ENCODE results near the gene P2RX1. TPM values are rescaled to one million over a fixed set of nuclear protein-coding genes. Genes with fewer than 3 reads are reported as not detected.

Gene P2RX1
- total RNA-seq, 1 donor from 2014 or later = not detected

- peaks cover 12% of the 10 kb centered on the region for H3K36me3 Mint-ChIP-seq (ENCODE audit: low read depth, unreplicated experiment)
- DNase-seq (ENCODE audit: low spot score) = no peak
- peaks cover 10% of the 10 kb centered on the region for H3K27me3 Mint-ChIP-seq (ENCODE audit: unreplicated experiment)
- no peaks in the 10 kb centered on the region for H3K9me3 Mint-ChIP-seq (ENCODE audit: unreplicated experiment)
- no peak overlapping the region for H3K4me3 Mint-ChIP-seq (ENCODE audit: unreplicated experiment)
- H3K27ac Mint-ChIP-seq (ENCODE audit: unreplicated experiment) = no peak overlapping the region
- peaks cover 6% of the 10 kb centered on the region for H3K4me1 Mint-ChIP-seq (ENCODE audit: unreplicated experiment)
- no peak for TF ChIP-seq CTCF (IDR thresholded peaks at IDR 0.05; ENCODE audit: unreplicated experiment)
Observed at GRCh38 chr17:3954976-3955672, 38.9 kb upstream of the P2RX1 start.

GRCh38 chr17:3954086-3954485 is 37.8 kb upstream of the P2RX1 start:
- Mint-ChIP-seq H3K4me1 (ENCODE audit: unreplicated experiment) (peaks cover 6% of the 10 kb centered on the region), H3K9me3 (ENCODE audit: unreplicated experiment) (no peaks in the 10 kb centered on the region), H3K36me3 (ENCODE audit: low read depth, unreplicated experiment) (peaks cover 12% of the 10 kb centered on the region), H3K4me3 (ENCODE audit: unreplicated experiment) (no peak overlapping the region), H3K27ac (ENCODE audit: unreplicated experiment) (no peak overlapping the region), H3K27me3 (ENCODE audit: unreplicated experiment) (peaks cover 10% of the 10 kb centered on the region)
- no peak for TF ChIP-seq CTCF (IDR thresholded peaks at IDR 0.05; ENCODE audit: unreplicated experiment)
- no peak for DNase-seq (ENCODE audit: low spot score)

GRCh38 chr17:3953542-3953941 is 37.3 kb upstream of the P2RX1 start:
- Mint-ChIP-seq H3K4me3 (ENCODE audit: unreplicated experiment) (no peak overlapping the region), H3K4me1 (ENCODE audit: unreplicated experiment) (peaks cover 6% of the 10 kb centered on the region), H3K27me3 (ENCODE audit: unreplicated experiment) (peaks cover 10% of the 10 kb centered on the region), H3K36me3 (ENCODE audit: low read depth, unreplicated experiment) (peaks cover 12% of the 10 kb centered on the region), H3K9me3 (ENCODE audit: unreplicated experiment) (no peaks in the 10 kb centered on the region), H3K27ac (ENCODE audit: unreplicated experiment) (no peak overlapping the region)
- DNase-seq (ENCODE audit: low spot score) = no peak
- TF ChIP-seq CTCF (IDR thresholded peaks at IDR 0.05; ENCODE audit: unreplicated experiment) = no peak

GRCh38 chr17:3952186-3952585 is 35.9 kb upstream of the P2RX1 start:
- Mint-ChIP-seq H3K27me3 (ENCODE audit: unreplicated experiment) (peaks cover 9% of the 10 kb centered on the region), H3K27ac (ENCODE audit: unreplicated experiment) (no peak overlapping the region), H3K4me3 (ENCODE audit: unreplicated experiment) (no peak overlapping the region), H3K4me1 (ENCODE audit: unreplicated experiment) (peaks cover 6% of the 10 kb centered on the region), H3K9me3 (ENCODE audit: unreplicated experiment) (no peaks in the 10 kb centered on the region), H3K36me3 (ENCODE audit: low read depth, unreplicated experiment) (peaks cover 6% of the 10 kb centered on the region)
- TF ChIP-seq CTCF (IDR thresholded peaks at IDR 0.05; ENCODE audit: unreplicated experiment) = no peak
- DNase-seq (ENCODE audit: low spot score) = no peak

- Mint-ChIP-seq H3K4me3 (ENCODE audit: unreplicated experiment) (no peak overlapping the region), H3K9me3 (ENCODE audit: unreplicated experiment) (no peaks in the 10 kb centered on the region), H3K4me1 (ENCODE audit: unreplicated experiment) (peaks cover 6% of the 10 kb centered on the region), H3K27me3 (ENCODE audit: unreplicated experiment) (peaks cover 5% of the 10 kb centered on the region), H3K36me3 (ENCODE audit: low read depth, unreplicated experiment) (no peaks in the 10 kb centered on the region), H3K27ac (ENCODE audit: unreplicated experiment) (no peak overlapping the region)
- no peak for TF ChIP-seq CTCF (IDR thresholded peaks at IDR 0.05; ENCODE audit: unreplicated experiment)
- no peak for DNase-seq (ENCODE audit: low spot score)
Observed at GRCh38 chr17:3951420-3951819, 35.2 kb upstream of the P2RX1 start.

Data from endothelial cell (in vitro differentiated cells).